D721Med (cell line): ENCODE results near the gene FUOM.

ENCODE experiments used
- DNase-seq: peaks from one replicate; pipeline ENCODE4 v3.0.0; 2011; ENCODE audit warnings: low spot score; ENCODE audit not compliant: insufficient read length
- FAIRE-seq: peaks from 2 replicates; lab custom pipeline; 2011; peaks lifted over from hg19 to GRCh38; lab: Jason Lieb, UNC
- CTCF ChIP-seq: IDR thresholded peaks from 2 replicates; pipeline ENCODE4 v1.5.1; 2012; ENCODE audit warnings: mild to moderate bottlenecking, control low read depth; ENCODE audit not compliant: insufficient read depth; ENCODE audit errors: missing control alignments

FUOM gene

GRCh38 chr10:133347710-133348517 lies 9.9 kb downstream of the FUOM start:
- TF ChIP-seq CTCF = no peak
- DNase-seq (no peak), FAIRE-seq (no peak)

GRCh38 chr10:133346413-133346812 lies 11.4 kb downstream of the FUOM start:
- no peak for DNase-seq
- TF ChIP-seq CTCF = no peak
- FAIRE-seq = no peak

GRCh38 chr10:133344236-133344635 lies 13.6 kb downstream of the FUOM start:
- DNase-seq = no peak
- no peak for TF ChIP-seq CTCF
- FAIRE-seq = no peak

GRCh38 chr10:133343558-133343957 lies 14.3 kb downstream of the FUOM start:
- DNase-seq (no peak), FAIRE-seq (no peak)
- TF ChIP-seq CTCF = no peak

- TF ChIP-seq CTCF = no peak
- FAIRE-seq (no peak), DNase-seq (no peak)
Measured at GRCh38 chr10:133342942-133343341, 14.9 kb downstream of the FUOM start.

GRCh38 chr10:133341983-133342382 lies 15.8 kb downstream of the FUOM start:
- TF ChIP-seq CTCF = no peak
- DNase-seq (no peak), FAIRE-seq (no peak)

- FAIRE-seq (no peak), DNase-seq (no peak)
- TF ChIP-seq CTCF = no peak
Measured at GRCh38 chr10:133339708-133340380, 18.0 kb downstream of the FUOM start.
